ENCODE results near the gene EFL1. TPM values are rescaled to one million over a fixed set of nuclear protein-coding genes. Genes with fewer than 3 reads are reported as not detected.
A peak's percentile ranks its signal among the peaks of the same experiment; 100 is the strongest.

EFL1 gene
- total RNA-seq, 2 donors from 2014 or later = 42.0 to 59.1 TPM

DNA sequence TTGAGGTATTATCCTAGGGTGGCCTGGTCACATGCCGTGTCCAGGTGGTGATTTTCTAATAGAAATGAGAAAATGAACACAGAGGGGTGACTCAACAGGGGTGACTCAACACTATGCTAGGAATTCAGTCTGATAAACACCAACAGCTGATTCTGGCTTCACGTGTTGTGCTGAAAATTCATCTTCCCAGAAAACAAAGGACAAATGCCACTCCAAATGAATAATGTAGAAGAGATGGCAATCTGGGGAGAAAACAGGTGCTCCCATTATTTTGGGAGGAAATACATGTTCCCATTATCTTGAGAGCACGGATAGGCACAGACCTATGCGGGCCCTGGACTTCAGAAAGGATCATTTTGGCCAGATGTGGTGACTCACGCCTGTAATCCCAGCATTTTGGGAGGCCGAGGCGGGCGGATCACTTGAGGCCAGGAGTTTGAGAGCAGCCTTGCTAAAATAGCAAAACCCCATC lies 115.5 kb downstream of the EFL1 start:
- Mint-ChIP-seq H3K4me3 (no peak overlapping the region), H3K4me1 (no peaks in the 10 kb centered on the region), H3K9me3 (no peaks in the 10 kb centered on the region), H3K27me3 (ENCODE audit: insufficient read depth) (no peaks in the 10 kb centered on the region), H3K27ac (no peak overlapping the region), H3K36me3 (ENCODE audit: low read depth) (peaks cover 33% of the 10 kb centered on the region)
- H3K27ac ChIP-seq (ENCODE audit: low read depth, low read length) = no peak overlapping the region
- no peak for DNase-seq
- TF ChIP-seq, protein P1, sequence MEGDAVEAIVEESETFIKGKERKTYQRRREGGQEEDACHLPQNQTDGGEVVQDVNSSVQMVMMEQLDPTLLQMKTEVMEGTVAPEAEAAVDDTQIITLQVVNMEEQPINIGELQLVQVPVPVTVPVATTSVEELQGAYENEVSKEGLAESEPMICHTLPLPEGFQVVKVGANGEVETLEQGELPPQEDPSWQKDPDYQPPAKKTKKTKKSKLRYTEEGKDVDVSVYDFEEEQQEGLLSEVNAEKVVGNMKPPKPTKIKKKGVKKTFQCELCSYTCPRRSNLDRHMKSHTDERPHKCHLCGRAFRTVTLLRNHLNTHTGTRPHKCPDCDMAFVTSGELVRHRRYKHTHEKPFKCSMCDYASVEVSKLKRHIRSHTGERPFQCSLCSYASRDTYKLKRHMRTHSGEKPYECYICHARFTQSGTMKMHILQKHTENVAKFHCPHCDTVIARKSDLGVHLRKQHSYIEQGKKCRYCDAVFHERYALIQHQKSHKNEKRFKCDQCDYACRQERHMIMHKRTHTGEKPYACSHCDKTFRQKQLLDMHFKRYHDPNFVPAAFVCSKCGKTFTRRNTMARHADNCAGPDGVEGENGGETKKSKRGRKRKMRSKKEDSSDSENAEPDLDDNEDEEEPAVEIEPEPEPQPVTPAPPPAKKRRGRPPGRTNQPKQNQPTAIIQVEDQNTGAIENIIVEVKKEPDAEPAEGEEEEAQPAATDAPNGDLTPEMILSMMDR (conservative IDR thresholded peaks at IDR 0.05) = no peak
- no peaks in the 10 kb centered on the region for H3K4me1 ChIP-seq (ENCODE audit: control insufficient read depth, insufficient read depth, low read length)
- no peak overlapping the region for H3K4me3 ChIP-seq (ENCODE audit: low read length)
- no peaks in the 10 kb centered on the region for H3K9me3 ChIP-seq (ENCODE audit: control insufficient read depth, low read length)
- no peaks in the 10 kb centered on the region for H3K27me3 ChIP-seq (ENCODE audit: control insufficient read depth, insufficient read depth, low read length, poor library complexity, severe bottlenecking)
- H3K36me3 ChIP-seq (ENCODE audit: control insufficient read depth, insufficient read depth, low read length) = peaks cover 57% of the 10 kb centered on the region
- WGBS, 2 experiments (ENCODE audit: insufficient coverage in 1 of 2, insufficient read length in 1 of 2) = 83 to 94% methylated on average over 5 to 8 of the region's 8 CpGs
- H3K9ac ChIP-seq (ENCODE audit: extremely low read depth, low read length, poor library complexity, severe bottlenecking) = no peak overlapping the region

- H3K27me3 Mint-ChIP-seq (ENCODE audit: insufficient read depth) = no peaks in the 10 kb centered on the region
- Histone ChIP-seq H3K36me3 (ENCODE audit: control insufficient read depth, insufficient read depth, low read length) (peaks cover 57% of the 10 kb centered on the region), H3K27me3 (ENCODE audit: control insufficient read depth, insufficient read depth, low read length, poor library complexity, severe bottlenecking) (no peaks in the 10 kb centered on the region), H3K4me3 (ENCODE audit: low read length) (no peak overlapping the region), H3K9ac (ENCODE audit: extremely low read depth, low read length, poor library complexity, severe bottlenecking) (no peak overlapping the region), H3K27ac (ENCODE audit: low read depth, low read length) (no peak overlapping the region), H3K9me3 (ENCODE audit: control insufficient read depth, low read length) (no peaks in the 10 kb centered on the region), H3K4me1 (ENCODE audit: control insufficient read depth, insufficient read depth, low read length) (no peaks in the 10 kb centered on the region)
- H3K4me3 Mint-ChIP-seq = no peak overlapping the region
- WGBS, 2 experiments (ENCODE audit: insufficient coverage in 1 of 2, insufficient read length in 1 of 2) = 100% methylated on average over 3 of the region's 3 CpGs; no CpG with 5 or more reads in 1 of the 2 experiments
- peaks cover 29% of the 10 kb centered on the region for H3K36me3 Mint-ChIP-seq (ENCODE audit: low read depth)
- H3K4me1 Mint-ChIP-seq = no peaks in the 10 kb centered on the region
- TF ChIP-seq, protein P1 (conservative IDR thresholded peaks at IDR 0.05) = no peak
- peak overlapping the region; percentile 42 for H3K27ac Mint-ChIP-seq
- no peak for DNase-seq
- H3K9me3 Mint-ChIP-seq = no peaks in the 10 kb centered on the region
These were observed 116.0 kb downstream of the EFL1 start for GRCh38 chr15:82146576-82146975.

DNA sequence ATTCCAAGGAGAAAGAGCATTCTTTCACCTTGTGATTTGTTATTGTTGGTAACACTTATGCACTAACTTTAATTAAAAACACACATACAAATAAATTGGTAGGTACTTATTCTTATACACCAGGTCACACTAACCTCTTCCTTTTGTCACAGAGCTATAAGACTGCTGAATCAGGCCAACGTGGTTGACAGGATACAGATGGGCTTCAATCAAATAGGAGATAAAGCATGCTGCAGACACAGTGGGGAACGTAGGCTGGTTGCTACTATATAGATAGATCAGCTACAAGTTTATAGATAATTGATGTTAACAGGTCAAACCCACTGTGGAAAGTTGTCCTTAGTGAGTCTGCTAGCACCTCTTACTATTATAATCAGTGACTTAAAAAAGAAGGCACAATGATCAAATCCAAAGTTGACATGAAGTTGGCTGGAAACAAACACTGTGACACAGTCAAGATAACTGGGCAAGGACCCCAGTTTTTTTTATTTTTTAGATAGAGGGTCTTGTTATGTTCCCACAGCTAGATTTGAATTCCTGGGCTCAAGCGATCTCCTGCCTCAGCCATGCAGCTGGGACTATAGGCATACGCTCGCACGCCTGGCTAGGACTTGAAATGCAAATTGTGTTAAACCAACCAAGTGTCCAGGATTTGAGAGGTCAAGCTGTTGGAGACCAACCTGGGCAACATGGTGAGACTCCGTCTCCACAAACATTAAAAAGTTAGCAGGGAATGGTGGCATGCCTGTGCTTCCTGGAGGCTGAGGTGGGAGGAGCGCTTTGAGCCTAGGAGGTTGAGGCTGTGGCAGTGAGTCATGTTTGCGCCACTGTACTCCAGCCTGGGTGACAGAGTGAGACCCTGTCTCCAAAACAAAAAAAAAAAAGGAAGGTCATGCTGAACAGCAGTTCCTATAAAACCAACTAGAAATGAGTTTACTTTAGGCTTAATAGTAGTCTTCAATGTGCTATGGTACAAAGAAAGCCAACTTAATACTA lies 118.8 kb downstream of the EFL1 start:
- no peak for DNase-seq
- peaks cover 39% of the 10 kb centered on the region for H3K36me3 ChIP-seq (ENCODE audit: control insufficient read depth, insufficient read depth, low read length)
- H3K4me1 ChIP-seq (ENCODE audit: control insufficient read depth, insufficient read depth, low read length) = peaks cover 4% of the 10 kb centered on the region
- Mint-ChIP-seq H3K4me1 (peaks cover under 1% of the 10 kb centered on the region), H3K36me3 (ENCODE audit: low read depth) (peaks cover 15% of the 10 kb centered on the region), H3K4me3 (no peak overlapping the region), H3K27me3 (ENCODE audit: insufficient read depth) (no peaks in the 10 kb centered on the region), H3K9me3 (no peaks in the 10 kb centered on the region), H3K27ac (no peak overlapping the region)
- WGBS, 2 experiments (ENCODE audit: insufficient coverage in 1 of 2, insufficient read length in 1 of 2) = 96 to 98% methylated on average over 6 to 9 of the region's 9 CpGs
- H3K27me3 ChIP-seq (ENCODE audit: control insufficient read depth, insufficient read depth, low read length, poor library complexity, severe bottlenecking) = no peaks in the 10 kb centered on the region
- H3K9me3 ChIP-seq (ENCODE audit: control insufficient read depth, low read length) = no peaks in the 10 kb centered on the region
- no peak overlapping the region for H3K4me3 ChIP-seq (ENCODE audit: low read length)
- TF ChIP-seq, protein P1 (conservative IDR thresholded peaks at IDR 0.05) = no peak
- H3K27ac ChIP-seq (ENCODE audit: low read depth, low read length) = no peak overlapping the region
- no peak overlapping the region for H3K9ac ChIP-seq (ENCODE audit: extremely low read depth, low read length, poor library complexity, severe bottlenecking)
